GM15510 (cell line): ENCODE measurements around the gene RPS18.

ENCODE experiments used
- POLR2A ChIP-seq: IDR thresholded peaks from 3 replicates; pipeline ENCODE4 v1.6.1; 2011; ENCODE audit warnings: borderline replicate concordance; ENCODE audit not compliant: insufficient read length; ENCODE audit errors: extremely low read depth

The RPS18 gene

DNA sequence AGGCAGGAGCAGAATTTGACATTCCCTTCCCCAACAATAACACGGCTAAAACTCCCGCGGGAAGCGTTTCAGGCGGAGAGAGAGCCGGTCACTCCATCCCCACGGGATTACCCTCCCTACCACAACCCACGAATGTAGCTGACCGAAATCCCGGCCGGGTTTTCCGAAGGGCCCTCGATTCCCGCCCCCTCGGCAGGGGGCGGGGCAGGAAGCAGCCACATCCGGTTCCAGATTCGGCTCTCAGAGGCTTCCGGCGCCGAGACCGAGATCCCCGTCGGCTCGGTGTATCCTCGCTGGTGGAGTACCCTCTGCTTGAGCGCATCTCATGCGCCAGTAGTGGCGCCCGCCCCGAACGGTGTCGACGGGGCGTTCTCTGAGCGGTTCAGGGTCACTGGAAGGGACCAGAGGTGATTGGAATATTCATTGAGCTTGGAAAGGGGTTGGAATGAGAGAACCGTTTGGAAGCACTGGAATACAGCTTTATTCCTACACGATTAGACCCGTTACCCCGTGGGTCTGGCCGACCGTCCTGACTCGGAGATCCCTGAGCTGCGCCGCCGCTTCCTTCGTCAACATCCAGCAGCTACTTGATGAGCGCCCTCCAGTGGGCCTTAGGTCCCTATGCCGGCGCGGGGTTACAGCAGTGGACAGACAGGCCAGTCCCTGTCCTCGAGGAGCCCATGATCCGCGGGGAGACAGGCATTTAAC, 27.5 kb downstream of the RPS18 start:
- TF ChIP-seq POLR2A: peak; percentile 93

DNA sequence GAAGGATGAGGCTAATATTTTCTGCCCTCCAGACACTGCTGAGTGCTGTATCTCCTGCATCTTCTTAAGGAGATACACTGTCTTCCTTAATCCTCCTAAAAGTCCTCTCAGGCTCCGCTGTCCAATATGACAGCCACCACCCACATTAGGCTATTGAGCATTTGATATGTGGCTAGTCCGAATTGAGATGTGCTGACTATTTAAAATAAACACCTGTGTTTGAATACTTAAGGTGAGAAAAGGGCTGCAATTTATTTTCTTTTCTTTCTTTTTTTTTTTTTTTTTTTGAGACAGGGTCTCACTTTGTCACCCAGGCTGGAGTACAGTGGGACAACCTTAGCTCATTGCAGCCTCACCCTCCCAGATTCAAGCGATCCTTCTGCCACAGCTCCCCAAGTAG, 30.0 kb downstream of the RPS18 start:
- TF ChIP-seq POLR2A: no peak

DNA sequence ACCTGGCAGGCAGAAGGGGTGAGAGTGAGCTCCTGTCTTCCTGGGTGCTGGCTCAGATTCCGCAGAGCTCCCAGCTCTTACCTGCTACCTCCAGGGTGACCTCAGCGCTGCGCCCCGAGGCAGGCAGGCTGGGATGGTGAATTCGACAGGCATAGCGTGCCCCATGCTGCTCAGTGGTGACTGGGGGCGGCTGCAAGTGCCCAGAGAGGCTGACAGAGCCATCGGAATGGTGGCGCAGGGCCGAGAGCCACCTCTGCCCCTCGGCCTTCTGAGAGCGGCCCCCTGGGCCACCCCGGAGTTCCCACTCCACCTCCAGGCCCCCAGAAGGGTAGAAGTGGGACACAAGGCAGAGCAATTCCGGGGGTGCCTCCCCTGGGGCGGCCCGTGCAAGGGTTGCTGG, 32.3 kb downstream of the RPS18 start:
- TF ChIP-seq POLR2A: no peak

DNA sequence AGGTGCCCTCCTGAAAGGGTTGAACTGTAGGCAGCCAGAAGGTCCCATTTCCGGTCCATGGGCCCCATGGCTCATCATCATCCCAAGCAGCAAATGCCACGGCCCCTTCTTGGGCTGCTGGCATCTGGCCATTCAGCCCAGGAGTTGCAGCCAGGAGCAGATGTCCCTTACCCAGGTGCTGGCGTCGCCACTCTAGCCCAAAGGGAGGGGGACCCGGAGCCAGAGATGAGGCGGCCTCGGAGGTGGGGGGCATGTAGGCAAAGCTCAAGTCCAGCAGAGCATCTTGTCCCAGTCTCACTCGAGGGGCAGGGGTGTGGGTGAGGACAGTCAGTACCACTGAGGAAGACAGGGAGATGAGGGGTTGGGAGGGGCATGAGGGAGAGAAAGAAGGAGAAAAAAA, 33.2 kb downstream of the RPS18 start:
- no peak for TF ChIP-seq POLR2A

DNA sequence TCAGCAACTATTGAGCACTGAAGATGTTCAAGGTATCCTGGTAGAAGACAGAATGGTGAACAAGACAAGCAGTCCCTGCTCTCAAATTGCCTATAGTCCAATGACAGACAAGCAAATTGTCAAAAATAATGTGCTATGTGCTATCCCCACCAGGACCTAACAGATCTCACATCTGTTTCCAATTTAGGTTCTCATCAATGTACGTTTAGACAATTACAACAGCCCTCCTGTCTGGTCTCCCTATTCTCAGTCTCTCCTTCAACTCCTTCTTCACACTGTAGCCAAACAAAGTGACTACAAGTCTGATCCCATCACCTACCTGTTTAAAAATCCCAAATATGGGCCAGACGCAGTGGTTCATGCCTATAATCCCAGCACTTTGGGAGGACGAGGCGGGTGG, 34.5 kb downstream of the RPS18 start:
- TF ChIP-seq POLR2A: no peak

DNA sequence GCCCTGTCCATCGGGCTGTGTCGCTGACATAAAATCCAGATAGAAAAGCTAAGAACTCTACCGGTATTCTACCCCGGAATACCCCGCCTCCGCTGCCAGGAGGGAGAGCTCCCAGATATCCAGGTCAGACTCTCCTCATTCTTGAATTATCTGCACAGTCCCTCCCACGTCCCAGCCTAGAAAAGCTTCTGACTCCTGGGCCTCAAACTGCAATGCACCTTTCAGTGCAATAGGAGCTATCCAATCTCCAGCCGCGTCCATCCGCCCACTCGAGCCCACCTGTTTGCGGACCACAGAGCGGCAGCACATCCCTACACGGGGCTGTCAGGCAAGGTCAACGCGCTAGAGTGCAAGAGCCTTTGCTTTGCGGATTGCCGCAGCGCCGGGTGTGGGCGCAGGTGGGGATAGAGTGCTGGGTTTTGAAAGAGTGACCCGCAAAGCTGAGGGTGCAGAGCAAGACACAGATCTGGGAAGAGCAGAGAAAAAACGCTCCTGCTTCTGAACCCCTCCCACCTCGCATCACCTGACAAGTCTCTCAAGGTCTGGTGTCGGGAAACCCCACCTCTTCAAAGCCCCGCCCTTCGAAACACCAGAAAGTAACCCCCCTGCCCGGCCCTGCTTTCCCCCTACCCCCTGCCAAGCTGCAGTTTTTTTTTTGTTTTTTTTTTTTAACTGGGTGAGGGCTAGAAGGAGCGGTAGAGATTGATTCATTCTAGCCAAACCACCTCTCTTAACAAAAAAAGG, 40.7 kb downstream of the RPS18 start:
- TF ChIP-seq POLR2A: peak; percentile 26

DNA sequence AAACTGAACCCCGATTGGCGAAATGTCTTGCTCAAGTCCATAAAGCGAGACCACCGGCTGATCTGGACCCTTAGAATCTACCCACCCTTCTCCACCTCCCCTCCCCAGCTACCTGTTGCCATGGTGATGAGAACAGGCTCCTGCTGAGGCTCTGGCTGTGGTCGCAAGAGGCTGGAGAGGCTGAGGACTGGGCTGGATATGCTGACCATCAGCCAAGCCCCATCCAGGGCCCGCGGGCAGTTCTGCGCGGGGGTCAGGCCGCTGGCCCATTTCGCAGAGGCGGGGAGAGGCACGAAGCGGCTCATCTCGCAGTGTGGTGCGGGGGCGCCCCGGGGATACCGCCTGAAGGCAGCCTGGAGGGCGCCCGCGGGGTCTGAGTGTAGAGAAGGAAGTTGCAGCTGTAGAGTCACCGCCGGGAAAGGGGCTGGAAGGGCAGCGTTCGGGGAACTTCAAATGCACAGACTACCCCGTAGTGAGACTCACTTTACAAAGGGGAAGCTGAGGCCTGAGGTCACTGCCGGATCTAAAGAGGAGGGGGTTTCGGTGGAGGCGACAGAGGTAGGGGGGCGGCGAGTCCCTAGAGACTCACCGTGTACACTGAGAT, 41.3 kb downstream of the RPS18 start:
- TF ChIP-seq POLR2A: no peak

DNA sequence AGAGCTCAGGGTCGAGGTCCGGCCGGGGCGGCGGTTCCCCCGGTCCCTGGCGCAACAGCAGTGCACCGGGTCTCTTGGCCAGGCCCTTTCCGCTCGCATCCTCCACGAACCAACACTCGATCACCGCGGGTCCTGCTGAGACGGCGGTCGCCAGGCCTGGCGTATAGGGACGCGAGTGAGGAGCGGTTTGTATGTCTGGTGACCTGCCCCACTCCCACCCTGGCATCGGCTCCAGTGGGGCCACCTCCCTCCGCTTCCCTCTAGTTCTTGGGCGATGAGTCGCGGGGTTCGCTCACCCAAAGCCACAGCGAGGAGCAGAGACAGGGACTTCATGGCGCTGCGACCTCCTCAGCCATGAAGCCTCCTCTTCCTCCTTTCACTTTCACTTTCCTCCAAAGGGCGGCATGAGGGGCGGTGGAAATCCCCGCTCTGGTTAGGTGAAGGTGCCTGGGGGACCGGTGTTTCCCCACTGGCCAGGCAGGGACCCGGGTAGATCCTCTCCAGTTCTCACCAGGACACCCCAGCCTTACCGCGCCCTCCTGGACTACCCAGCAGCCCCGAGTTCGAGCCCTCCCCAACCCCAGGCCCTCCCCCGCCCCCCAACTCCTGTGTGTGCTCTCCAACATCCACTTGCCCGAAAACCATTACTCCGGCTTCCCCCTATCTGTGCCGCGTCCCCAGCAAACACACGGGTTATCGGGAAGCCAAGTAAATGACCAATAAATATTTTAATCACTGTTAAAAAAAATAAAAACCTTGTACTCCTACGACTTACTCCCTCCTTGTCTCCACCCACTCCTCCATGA, 42.0 kb downstream of the RPS18 start, which contains the start of gene TAPBP:
Gene TAPBP, minus strand, starts transcription at position 370 of the 806 bp plus-strand sequence. Its CDS starts 37 bp downstream, at position 333.
- TF ChIP-seq POLR2A: peak; percentile 72

DNA sequence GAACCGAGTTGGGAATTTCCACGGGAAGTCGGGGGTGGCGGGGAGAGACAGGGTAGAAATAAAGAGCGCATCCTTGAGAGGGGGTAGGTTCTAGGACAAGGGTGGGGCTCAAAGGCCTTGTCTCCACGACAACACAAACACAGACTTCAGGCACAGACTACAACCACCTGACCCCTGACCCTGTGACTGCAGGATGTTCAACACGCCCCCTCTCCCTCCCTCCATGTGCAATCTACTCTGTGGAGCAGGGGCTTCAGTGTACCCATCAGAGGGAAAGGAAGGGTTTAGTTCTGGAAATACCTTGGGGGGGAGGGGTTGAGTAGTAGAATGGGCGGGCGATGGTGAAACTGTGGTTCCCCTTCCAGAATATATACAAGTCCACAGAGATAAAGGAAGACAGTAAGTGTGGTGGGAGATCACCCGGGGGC, 42.7 kb downstream of the RPS18 start:
- TF ChIP-seq POLR2A: no peak

DNA sequence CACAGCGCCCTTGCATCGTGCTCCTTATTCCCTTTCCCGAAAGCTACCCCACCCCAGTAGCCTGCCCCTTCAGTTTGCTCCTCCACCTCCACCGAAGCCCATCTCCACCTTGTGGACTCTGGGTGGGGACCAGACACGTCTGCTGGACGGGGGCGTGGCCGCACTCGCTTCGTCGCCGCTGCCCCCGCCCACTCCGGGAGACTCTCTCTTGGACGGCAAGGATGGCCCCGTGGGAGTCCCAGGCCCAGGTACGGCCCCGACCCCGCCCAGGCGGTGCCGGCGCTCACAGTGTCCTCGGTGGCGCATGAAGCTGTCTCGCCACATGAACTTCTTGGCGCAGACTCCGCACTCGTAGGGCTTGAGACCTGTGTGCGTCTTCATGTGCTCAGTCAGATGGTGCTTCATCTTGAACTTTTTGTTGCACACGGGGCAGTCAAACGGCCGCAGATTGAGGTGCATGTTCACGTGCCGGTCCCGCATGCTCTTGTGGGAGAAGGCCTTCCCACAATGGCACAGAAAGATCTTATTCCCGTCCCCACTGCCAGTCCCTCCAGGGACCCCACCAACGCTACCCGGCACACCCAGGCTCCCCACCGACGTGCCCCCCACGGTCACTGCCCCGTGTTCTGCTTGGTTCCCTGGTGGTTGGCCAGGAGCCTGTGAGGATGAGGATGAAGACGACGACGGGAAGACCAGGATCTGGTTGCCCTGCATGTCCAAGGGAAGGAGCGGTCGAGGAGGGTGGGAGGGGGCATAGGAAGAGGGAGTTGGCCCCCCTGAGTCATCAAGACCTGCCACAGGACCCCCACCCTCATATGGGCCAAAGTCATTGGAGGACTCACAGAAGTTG, 43.3 kb downstream of the RPS18 start:
- peak; percentile 31 for TF ChIP-seq POLR2A

DNA sequence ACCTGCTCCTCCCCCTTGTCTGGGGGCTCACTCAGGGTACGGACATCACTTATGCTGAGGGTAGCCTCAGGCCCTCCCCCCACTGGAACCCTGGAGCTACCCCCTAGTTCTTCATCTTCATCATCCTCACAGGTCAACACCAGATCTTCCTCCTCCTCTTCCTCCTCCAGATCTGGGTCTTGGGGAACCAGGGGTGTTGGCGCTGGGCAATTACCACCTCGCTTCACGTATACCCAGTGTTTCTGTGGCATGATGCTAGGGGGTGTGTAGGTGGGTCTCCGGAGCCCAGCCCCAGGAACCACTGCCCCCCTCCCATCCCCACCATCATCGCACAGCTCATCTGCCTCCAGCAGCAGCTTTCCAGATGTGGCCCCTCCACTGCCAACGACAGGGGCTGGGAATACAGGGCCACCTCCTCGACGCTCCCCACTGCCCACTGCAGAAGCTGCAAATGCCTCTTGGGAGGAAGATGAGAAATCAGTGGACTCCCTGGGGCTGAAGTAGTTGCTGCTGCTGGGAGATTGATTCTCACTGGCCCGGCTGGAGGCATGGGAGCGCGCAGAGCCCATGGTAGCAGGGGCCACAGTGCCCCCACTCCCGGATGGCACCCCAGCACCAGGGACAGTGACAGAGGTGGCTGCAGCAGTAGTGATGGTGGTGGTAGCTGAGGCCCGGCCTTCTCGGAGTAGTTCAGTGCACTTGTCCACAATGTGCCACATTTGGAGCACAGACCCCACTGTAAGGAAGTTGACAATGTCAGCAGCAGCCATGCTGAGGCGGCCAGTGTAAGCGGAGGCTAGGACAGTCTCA, 44.1 kb downstream of the RPS18 start:
- no peak for TF ChIP-seq POLR2A

DNA sequence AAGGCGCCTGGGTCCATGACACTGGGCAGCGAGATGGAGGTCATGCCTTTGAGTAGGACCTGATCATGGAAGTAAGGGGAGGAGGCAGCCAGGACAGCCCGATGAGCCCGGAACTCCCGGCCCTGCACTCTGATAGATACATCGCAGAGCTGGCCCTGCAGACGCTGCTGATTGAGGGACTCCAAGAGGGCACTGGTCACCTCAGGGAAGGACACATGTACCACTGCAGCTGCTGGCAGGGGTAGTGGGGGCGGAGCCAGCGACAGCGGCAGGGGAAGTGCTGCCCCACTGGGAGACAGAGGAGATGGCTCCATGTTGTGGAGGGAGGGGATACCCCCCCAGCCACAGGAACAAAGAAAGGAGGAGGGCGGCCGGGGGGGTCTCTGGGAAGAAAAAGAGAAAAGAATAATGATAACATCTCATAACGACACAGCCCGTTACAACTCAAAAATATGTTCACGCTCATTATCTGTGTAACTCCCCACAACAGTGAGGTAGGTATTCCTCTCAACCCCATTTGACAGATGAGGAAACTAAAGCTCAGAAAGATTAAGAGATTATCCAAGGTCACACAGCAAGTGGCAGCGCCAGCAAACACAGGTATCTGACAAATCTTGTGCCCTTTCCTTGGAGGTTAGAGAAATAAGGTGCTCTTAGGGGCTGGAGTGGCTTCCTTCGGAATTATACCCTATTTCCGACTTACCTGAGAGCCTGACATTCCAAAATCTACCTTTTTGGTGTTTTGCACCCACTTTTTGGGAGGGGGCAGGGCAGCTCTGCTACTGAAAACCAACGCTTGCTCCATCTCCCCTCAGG, 44.9 kb downstream of the RPS18 start:
- TF ChIP-seq POLR2A: no peak

DNA sequence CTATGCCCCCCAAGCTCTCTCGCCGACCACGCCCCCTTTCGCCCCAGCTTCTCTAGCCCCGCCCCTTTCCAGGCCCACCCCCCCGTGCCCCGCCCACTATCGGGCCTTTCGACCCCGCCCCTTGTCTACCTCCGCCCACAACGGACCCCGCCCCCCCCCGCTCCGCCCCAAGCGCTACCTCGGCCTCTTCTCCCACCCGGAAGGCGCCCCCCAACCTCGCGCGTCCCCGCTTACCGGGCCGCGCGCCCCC, 45.5 kb downstream of the RPS18 start:
- TF ChIP-seq POLR2A: no peak
